Left hindlimb (tissue), 1 donor: ENCODE results near the gene CEMIP2.

Experiments
- DNase-seq: peaks from one replicate; pipeline ENCODE4 v3.0.0-alpha.2; 2018

CEMIP2 gene

DNA sequence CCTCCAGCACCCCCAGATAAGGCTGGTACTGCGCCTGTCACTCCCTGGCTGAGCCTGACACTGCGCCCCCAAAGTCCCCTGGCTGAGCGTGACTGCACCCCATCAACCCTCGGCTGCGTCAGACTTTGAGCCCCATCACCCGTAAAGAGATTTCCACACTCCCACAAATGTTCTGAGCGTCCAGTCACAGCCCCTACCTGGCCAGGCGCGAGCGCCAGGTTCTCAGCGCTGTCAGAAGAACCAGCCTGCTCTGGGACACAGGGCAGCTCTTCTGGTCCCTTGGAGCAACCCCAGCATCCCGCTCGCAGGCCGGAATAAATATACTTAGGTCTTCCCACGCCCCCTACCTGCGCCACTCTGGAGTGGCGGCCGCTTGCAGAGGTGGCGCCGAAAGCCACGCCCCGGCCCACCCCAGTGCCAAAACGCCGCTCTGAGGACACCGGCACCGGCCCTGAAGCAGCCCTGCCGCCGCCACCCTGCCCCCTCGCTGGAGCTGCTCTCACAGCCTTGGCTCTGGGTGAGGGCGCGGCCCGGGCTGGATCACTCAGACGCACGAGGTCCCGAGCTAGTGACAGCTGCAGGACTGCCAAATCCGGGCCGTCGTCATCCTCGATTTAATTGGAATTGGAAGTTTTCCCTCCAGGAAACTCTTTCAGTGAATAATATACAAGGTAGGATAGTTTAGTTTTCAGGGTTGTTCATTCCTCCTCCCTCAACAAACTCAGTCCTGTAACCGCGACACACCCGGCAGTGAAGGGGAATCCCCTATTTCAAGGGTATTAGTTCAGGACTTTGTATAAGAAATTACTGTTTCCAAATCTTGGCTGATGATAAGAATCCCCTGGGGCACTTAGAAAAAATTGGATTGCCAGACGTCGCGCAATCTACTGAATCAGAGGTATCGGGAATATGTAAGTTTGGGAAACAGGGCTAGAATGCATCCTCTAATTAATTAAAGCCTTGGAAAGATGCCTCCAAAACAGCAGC is 1.2 kb upstream of the CEMIP2 start:
- DNase-seq = peak; percentile 78

GRCh38 chr9:71767776-71768321 is 464 bp downstream of the CEMIP2 start:
- DNase-seq = peak; percentile 49

GRCh38 chr9:71767163-71767775 is 1.0 kb downstream of the CEMIP2 start:
- DNase-seq = no peak

DNA sequence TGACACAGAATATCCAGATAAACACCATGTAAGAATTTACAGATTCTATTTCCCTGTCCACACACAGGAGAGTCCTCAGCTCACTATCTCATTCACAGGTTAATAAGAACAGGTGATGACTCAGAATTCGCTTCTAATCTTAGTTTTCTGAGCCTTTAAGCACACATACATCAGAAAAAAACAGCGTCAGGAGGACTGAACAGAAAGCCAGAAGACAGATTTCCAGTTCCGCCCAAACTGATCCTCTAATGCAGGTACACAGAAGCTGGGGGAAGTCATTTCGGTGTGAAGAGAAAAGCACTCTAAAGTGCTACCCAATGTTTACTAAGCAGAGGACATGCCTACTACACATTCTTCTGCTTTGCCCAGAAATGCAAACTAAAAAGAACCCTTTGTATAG is 1.6 kb downstream of the CEMIP2 start:
- DNase-seq = no peak

DNA sequence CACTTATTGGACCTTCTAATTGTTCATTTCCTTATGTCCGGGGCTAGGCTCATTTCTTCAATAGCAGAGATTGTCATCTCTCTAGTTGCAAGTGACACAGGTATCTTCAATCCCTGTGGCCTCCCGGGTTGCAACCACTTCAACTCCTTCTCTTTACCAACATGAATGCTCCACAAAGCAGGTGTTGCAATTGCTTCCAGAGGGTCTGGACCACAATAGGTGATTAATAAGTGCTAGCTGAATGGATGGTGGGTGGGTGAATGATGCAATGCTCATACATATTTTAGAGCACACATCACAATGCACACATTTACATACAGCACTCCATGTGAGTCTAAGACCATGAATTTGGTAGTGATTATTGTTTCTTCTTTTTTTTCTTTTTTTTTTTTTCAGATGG is 2.6 kb downstream of the CEMIP2 start:
- DNase-seq = no peak

DNA sequence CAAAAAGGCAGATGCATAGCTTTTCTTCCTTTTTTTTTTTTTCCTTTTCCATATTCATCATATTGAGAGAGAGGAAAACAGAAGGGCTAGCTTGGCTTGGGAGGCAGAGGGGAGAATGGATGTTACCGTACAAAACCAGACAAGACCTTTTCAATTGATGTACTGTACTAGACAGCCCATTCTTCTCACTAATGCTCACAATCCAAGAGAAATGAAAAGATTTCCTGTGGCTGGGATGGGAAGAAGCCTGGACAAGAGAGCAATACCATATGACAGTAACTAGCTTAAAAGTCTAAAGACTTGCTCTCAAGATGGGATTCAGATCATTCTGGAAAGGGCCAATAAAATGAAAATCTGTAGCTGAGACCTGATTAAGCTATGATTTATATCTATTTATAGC is 3.4 kb downstream of the CEMIP2 start:
- no peak for DNase-seq

- DNase-seq = no peak
Measured at GRCh38 chr9:71764463-71764862, 3.9 kb downstream of the CEMIP2 start.

- no peak for DNase-seq
Measured at GRCh38 chr9:71763832-71764231, 4.5 kb downstream of the CEMIP2 start.

DNA sequence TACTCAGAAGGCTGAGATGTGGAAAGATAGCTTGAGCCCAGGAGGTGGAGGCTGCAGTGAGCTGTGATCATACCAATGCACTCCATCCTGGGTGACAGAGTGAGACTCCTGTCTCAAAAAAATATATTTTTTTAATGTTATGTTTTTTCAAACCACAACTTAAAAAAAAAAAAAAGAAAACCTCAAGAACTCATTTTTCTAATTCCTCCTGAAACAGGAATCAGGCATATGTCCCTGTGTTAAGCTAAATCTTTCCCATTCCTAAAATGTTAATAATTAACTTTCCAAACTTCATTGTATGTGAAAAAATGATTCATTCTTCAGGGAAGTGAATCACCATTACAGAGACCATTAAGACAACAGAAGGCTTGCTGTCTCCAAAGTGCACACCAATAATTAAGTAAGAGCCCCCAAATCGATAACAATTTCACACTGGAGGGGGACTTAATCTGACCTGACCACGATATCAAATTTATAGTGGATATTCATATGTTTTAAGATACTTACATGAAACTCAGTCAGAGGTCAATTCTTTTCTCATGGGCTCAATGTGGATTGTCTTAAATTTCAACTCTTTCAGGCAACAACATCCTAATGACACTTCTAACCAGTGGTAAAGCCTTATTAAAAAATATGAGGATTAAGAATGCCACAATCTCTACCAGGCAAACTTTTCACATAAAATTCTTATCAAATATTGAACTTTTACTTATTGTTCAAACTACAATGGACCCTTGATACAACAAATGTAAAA is 5.2 kb downstream of the CEMIP2 start:
- DNase-seq = no peak

DNA sequence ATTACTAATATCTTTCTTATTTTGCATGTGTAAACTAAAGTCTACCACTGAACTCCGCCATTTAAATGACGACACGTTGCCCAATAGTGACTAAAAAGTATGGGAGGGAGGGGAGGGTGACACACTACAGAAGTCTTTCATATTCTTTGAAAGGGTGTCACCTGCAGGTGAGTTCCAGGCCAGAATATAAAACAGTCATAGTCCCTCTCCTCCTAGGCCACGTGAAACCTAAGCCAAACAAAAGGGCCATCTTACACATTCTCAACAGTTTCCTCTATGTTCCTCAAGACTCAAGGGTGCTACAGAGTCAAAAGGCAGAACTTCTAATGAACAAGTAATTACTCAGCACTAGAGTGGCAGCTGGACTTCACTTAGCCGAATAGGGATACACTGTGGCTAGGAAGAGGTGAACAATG is 6.4 kb downstream of the CEMIP2 start:
- no peak for DNase-seq

- no peak for DNase-seq
Measured at GRCh38 chr9:71760901-71761300, 7.4 kb downstream of the CEMIP2 start.

GRCh38 chr9:71758785-71759184 is 9.5 kb downstream of the CEMIP2 start:
- no peak for DNase-seq

DNA sequence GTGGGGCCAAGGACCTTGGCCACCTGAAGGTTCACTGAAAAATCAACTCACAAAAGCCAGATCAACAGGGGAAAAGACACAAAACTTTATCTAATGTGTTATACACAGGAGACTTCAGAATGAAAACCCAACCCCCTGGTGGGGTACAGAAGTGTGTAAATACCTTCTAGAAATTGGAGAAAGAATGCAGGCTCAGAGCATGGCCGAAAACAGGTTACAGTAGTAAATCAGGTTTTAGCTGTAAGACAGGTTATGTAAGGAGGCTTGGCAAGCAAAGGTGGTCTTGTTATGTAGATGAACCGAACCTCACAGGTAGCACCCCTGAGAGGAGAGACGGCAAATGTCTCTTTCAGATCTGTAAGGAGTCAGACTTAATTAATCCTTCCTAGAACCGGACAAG is 10.0 kb downstream of the CEMIP2 start:
- no peak for DNase-seq

DNA sequence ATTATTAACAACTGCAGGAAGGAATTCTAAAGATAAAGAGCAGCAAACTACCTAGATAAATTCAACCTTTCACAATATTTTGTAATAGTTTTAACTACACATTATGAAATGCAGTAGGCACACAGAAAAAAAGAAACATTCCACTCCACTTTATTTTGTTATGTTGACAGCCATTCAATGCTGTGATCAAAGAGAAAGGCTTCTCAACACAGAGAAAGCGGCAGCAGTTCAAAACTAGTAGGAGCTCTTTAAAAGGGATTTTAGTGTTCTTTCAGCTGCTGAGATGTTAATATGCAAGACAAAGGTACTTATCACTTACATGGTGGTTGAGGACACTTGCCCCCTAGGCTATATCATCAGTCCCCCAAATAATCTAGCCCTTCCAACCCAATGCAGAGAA is 11.6 kb downstream of the CEMIP2 start:
- no peak for DNase-seq

DNA sequence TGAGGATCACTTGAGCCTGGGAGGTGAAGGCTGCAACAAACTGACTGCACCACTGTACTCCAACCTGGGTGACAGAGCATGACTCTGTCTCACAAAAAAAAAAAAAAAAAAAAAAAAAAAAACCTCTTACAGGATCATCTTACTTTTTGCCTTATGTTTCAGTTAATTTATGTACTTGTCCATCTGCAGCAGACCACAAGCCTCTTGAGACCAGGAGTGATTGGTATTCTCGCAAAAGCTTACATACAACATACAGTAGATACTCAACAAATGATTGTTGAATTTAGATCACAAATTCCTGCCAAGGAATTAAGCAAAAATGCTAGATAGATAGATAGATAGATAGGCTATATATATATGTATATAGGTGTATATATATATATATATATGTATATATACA is 12.4 kb downstream of the CEMIP2 start:
- DNase-seq = no peak

DNA sequence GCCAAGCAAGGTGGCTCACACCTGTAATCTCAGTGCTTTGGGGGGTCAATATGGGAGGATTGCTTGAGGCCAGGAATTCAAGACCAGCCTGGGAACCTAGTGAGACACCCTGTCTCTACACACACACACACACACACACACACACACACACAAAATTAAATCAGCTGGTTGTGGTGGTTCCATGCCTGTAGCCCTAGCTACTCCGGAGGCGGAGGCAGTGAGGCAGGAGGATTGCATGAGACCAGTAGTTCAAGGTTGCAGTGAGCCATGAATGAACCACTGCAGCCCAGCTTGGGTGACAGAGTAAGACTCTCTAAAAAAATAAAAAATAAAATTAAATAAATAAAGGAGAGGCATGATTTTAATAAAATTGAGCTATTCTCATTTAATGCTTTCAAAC is 13.1 kb downstream of the CEMIP2 start:
- DNase-seq = no peak

- DNase-seq = no peak
Measured at GRCh38 chr9:71754151-71754550, 14.2 kb downstream of the CEMIP2 start.

DNA sequence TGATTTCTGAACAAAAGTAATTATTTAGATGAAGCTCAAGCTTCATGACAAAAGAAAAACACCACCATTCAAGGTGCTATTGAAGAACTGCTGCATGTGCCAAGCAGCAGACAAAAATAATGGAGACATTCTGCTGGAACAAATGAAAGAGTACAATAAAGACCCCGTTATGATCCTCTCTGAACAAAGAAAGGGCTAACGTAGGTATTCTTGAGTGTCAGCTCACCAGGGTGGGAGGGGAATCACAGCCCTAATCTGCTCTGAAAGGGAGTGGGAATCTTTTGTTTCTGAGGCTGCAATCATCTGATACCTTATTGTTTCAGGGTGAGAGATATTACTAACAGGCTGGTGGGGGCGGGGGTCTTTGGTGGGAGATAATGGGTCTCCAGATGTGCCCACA is 15.4 kb downstream of the CEMIP2 start:
- DNase-seq = no peak

DNA sequence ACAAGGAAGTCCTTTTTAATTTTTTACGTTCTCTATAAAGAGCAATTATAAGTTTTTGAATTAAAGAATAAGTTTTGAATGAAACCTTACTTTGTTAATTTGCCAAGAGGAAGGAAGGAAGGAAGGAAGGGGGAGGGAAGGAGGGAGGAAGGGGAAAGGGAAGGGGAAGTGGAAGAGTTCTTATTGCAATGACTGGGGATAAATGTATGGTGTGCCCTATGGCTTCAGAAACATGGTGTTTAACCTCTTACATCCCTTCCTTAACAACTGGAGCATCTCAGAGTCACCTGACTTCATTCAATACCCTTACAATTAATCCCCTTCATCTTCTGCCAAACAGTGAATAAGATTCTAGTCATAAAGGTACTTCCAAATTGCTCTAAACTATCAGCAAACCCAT is 16.0 kb downstream of the CEMIP2 start:
- DNase-seq = no peak

GRCh38 chr9:71748280-71748743 is 20.0 kb downstream of the CEMIP2 start:
- DNase-seq = no peak

DNA sequence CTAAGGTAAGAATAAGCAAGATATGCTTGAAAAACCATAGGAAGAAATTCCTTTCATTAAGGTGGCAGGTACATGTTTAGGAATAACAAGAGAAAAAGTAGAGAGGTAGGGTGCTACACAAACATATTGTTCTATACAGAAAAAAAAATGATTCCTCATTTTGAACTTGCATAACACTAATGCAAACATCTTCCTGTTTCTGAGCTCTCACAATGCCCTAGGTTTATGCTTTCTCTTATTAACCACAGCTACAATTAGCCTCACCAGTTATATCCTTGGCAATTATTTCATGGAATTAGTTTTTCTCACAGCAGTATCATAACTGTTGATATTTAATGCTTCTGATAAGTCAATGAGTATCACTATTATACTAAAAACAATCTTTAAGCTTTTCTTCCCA is 20.7 kb downstream of the CEMIP2 start:
- no peak for DNase-seq

DNA sequence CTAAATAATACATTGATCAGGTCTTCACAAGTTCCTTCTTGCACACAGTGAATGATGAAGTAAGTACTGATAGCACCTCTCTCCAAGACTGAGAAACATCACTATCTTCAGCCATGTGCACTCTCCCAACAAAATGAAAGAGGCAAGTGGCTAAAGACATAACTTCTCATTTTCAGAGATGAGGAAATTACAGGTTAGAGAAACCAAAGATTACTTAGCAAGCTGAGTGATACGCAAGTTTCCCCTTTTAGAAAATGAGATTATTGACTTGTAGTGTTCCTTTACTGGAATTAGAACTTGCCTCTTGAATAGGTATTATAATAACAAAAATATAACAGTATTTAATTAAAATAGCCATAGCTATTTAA is 21.6 kb downstream of the CEMIP2 start:
- no peak for DNase-seq

DNA sequence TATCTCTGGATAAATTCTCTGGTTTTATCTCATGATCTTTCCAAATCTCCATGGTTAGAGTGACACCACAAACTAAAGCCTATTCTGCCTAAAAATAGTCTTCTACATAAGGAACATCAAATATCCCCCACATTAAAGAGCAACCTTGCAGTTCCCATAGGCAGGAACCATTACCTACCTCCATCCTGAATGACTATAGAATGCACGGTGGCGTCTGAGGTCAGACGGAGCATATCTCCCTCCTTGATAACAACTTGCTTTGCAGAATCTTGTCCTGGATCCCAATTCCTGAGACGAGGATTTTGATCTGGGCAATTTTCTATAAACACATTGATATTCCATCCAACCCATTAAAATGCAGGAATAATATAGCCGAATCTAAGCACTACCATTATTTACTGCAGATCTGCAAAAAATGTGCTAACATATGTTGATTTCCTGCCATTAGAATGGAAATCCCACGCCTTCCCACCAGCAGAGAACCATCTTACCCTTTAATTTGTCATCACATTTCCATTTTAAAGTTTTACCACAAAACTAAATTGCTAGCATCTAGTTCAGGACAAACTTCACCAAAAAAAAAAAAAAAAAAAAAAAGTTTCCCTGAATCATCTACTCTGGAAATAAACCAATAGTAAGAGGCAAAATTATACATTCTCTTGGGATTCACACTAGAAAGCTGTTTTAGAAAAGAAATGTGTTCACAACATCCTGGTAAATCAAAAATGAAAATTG is 22.1 kb downstream of the CEMIP2 start:
- no peak for DNase-seq
